ENCODE measurements around the gene PSME4. TPM values are rescaled to one million over a fixed set of nuclear protein-coding genes. Genes with fewer than 3 reads are reported as not detected.

PSME4 gene
- total RNA-seq, 2 donors from 2014 or later, result 50.1 to 56.0 TPM

DNA sequence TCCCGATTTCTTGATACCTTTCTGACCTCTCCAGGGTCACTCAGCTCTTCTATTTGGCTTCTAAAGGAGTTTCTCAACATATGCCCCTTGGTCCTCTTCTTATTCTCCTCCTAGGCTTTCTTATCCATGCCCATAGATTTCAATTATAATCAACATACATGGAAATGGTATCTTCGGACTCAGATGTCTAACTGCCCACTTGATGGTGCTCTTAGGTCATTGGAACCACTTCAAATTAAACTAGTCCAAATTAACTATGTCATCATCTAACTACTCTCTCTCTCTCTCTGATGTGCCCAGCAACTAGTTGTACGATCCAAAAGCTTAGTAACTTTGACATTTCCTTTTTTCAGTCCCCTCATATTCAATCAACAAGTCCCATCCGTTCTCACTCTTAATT lies 67.8 kb downstream of the PSME4 start:
- ATAC-seq (ENCODE audit: insufficient number of reproducible peaks, low FRiP score, low read depth) (no peak), DNase-seq (ENCODE audit: low spot score) (no peak)
- H3K27ac ChIP-seq, result no peak overlapping the region
- no peaks in the 10 kb centered on the region for H3K27me3 ChIP-seq (replicated peaks; ENCODE audit: insufficient read depth)
- TF ChIP-seq, protein P1, sequence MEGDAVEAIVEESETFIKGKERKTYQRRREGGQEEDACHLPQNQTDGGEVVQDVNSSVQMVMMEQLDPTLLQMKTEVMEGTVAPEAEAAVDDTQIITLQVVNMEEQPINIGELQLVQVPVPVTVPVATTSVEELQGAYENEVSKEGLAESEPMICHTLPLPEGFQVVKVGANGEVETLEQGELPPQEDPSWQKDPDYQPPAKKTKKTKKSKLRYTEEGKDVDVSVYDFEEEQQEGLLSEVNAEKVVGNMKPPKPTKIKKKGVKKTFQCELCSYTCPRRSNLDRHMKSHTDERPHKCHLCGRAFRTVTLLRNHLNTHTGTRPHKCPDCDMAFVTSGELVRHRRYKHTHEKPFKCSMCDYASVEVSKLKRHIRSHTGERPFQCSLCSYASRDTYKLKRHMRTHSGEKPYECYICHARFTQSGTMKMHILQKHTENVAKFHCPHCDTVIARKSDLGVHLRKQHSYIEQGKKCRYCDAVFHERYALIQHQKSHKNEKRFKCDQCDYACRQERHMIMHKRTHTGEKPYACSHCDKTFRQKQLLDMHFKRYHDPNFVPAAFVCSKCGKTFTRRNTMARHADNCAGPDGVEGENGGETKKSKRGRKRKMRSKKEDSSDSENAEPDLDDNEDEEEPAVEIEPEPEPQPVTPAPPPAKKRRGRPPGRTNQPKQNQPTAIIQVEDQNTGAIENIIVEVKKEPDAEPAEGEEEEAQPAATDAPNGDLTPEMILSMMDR (IDR thresholded peaks at IDR 0.05), result no peak
- peaks cover 50% of the 10 kb centered on the region for H3K36me3 ChIP-seq
- H3K9me3 ChIP-seq, result no peaks in the 10 kb centered on the region
- no peaks in the 10 kb centered on the region for H3K4me1 ChIP-seq (ENCODE audit: control insufficient read depth in 1 of 2, low read depth in 2 of 2)
- H3K4me3 ChIP-seq, result no peak overlapping the region

DNA sequence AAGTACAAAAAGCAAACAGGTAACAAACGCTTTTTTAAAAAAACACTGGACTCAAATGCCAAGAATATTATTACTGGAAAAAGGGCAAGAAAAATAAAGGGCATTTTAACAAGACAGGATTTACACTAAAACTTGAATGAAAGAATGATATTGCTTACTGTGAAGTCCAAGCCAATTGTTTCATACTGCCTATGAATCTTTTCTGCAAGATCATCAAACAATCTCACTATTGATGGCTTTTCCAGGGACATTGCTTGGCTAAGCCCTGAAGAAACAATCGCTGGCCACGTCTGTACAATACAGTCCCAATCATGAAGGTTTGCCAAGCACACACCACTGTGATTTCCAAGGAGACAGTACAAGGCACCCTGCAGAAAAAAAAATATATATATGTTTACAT lies 69.6 kb downstream of the PSME4 start:
- Histone ChIP-seq H3K27ac (no peak overlapping the region), H3K4me1 (ENCODE audit: control insufficient read depth in 1 of 2, low read depth in 2 of 2) (no peaks in the 10 kb centered on the region), H3K27me3 (replicated peaks; ENCODE audit: insufficient read depth) (no peaks in the 10 kb centered on the region), H3K9me3 (no peaks in the 10 kb centered on the region), H3K36me3 (peaks cover 34% of the 10 kb centered on the region), H3K4me3 (no peak overlapping the region)
- ATAC-seq (ENCODE audit: insufficient number of reproducible peaks, low FRiP score, low read depth), result no peak
- no peak for DNase-seq (ENCODE audit: low spot score)
- TF ChIP-seq, protein P1 (IDR thresholded peaks at IDR 0.05), result no peak

DNA sequence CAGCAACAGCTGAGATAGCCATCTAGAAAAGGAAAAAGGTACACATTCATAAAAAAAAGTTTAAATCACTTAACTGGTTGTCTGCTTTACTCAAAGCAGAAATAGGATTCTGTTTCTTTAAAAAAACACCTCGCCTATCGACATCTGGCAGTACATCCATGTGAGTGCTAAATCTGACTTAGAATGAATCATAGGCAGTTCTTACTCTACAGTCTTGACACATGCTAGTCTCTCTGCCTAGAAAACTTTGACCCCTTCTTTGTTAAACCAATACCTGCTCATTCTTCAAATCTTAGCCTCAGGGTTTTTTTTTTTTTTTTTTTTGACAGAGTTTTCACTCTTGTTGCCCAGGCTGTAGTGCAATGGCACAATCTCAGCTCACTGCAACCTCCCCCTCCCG lies 73.9 kb downstream of the PSME4 start:
- Histone ChIP-seq H3K27me3 (replicated peaks; ENCODE audit: insufficient read depth) (no peaks in the 10 kb centered on the region), H3K27ac (no peak overlapping the region), H3K4me3 (no peak overlapping the region), H3K9me3 (no peaks in the 10 kb centered on the region), H3K36me3 (peaks cover 39% of the 10 kb centered on the region), H3K4me1 (ENCODE audit: control insufficient read depth in 1 of 2, low read depth in 2 of 2) (no peaks in the 10 kb centered on the region)
- ATAC-seq (ENCODE audit: insufficient number of reproducible peaks, low FRiP score, low read depth) (no peak), DNase-seq (ENCODE audit: low spot score) (no peak)
- TF ChIP-seq, protein P1 (IDR thresholded peaks at IDR 0.05), result no peak

DNA sequence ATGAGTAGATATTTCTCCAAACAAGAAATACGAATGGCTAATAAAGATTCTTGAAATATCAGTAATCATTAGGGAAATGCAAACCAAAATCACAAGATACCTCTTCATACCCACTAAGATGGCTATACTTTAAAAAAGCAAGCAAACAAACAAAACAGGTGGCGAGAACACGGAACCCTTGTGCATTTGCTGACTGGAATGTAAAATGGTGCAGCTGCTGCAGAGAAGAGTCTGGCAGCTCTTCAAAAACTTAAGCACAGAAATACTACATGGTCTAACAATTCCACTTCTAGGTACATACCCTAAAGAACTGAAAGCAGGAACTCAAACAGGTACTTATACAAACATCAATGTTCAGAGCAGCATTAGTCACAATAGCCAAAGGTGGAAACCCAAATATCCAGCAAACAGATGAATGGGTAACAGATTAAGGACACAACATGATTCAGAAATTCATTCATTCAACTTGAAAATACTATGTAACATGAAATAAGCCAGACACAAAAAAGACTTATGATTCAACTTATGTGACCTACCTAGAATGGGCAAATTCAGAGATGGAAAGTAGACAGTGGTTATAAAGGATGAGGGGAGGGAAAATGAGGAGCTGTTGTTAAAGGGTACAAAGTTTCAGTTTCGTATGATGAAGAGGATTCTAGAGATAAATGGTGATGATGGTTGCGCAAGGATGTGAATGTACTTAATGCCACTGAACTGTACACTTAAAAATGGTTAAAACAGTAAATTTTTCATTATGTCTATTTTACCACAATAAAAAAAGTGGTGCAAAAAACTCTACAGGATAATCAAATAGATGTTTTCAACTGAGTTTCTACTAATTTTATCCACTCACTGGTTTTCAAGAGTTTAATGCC lies 84.2 kb downstream of the PSME4 start:
- no peak for DNase-seq (ENCODE audit: low spot score)
- ATAC-seq (ENCODE audit: insufficient number of reproducible peaks, low FRiP score, low read depth), result no peak
- no peak overlapping the region for H3K27ac ChIP-seq
- H3K27me3 ChIP-seq (replicated peaks; ENCODE audit: insufficient read depth), result no peaks in the 10 kb centered on the region
- TF ChIP-seq, protein P1 (IDR thresholded peaks at IDR 0.05), result no peak
- no peak overlapping the region for H3K4me3 ChIP-seq
- H3K4me1 ChIP-seq (ENCODE audit: control insufficient read depth in 1 of 2, low read depth in 2 of 2), result no peaks in the 10 kb centered on the region
- no peaks in the 10 kb centered on the region for H3K9me3 ChIP-seq
- peaks cover 38% of the 10 kb centered on the region for H3K36me3 ChIP-seq

DNA sequence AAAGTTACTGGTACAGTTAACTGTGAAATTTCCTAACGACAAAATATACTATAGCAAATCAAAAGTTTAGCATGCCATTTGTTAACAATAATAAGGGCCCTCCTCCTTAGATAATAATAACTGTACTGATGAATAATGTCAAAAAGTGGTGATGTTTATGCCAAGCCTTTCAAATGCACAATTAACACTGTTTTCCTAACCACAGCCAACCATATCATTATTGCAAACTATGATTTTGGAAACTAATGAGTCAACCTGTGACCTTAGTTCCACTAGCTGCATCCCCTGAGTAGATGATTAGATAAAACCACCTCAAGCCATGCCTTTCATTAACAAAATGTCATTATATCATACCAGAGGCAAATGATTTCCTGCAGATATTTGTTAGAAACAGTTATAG lies 85.9 kb downstream of the PSME4 start:
- Histone ChIP-seq H3K27me3 (replicated peaks; ENCODE audit: insufficient read depth) (no peaks in the 10 kb centered on the region), H3K27ac (no peak overlapping the region), H3K4me3 (no peak overlapping the region), H3K36me3 (peaks cover 29% of the 10 kb centered on the region), H3K4me1 (ENCODE audit: control insufficient read depth in 1 of 2, low read depth in 2 of 2) (no peaks in the 10 kb centered on the region), H3K9me3 (no peaks in the 10 kb centered on the region)
- no peak for DNase-seq (ENCODE audit: low spot score)
- ATAC-seq (ENCODE audit: insufficient number of reproducible peaks, low FRiP score, low read depth), result no peak
- TF ChIP-seq, protein P1 (IDR thresholded peaks at IDR 0.05), result no peak

All from thoracic aorta (tissue), 2 donors.